ENCODE data around the gene CARD19.

CARD19 gene

DNA sequence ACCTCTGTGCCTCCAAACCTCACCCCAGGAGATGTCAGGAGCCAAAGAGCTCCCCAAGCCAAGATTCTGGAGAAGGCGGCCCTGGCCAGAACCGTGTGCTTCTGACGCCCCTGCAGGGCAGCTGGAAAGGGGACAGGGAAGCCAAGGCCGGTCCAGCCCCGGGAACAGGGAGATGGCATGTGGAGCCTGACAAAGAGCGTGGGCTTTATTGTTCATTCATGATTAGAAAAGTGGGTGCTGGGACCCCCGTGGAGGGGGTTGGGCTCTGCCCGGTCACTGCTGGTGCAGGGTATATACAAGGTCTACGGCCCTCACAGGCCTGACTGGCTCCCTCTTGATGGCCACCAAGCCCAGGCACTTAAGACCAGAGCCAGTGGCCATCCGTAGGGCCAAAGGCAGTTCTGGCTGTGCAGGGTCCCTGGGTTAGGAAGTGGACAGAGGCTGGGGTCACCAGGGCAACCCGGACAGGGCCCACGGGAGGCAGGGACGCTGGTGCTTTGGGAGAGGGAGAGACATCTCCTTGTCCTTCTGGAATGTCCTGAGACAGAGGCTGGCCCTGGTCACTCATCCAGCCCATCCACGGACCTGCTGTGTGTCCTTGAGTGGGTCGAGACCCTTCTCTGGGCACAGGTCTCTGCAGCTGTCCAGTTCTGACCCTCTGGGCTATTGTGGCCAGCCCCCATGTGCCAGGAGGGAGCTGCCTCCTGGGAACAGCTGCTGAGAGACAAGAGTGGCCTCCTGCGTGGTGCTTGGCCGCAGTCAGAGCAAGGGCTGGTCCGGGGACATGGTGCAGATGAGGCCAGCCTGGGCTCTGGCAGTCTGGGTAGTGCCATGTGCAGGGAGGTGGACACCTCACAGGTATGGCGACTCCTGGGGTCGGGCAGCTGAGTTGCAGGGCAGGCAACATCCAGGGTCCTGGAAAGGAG is 25.6 kb downstream of the CARD19 start:
- no peak for DNase-seq

DNA sequence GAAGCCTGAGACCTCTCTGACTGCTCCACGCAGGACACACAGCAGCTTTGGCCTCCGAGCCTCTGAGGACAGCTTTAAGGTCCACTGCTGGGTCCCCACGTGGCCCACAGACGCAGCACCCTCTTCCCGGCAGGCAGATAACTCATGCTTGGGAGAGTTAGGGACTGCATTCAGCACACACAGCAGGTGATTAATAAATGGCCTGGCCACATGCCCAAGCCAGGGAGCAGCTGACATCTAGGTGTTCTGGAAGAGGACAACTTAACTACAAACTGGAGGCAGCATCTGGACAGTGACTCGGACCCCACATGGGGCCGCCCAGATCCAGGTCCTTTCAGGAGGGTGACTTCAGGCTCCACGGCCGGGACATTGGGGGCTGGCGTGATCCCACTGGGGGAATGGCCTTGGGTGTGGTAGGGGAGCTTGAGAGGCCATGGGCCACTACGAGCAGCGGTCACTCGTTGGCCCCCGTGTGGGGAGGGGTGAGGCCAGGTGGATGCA is 26.8 kb downstream of the CARD19 start:
- DNase-seq = no peak

GRCh38 chr9:93123561-93124283 is 27.7 kb downstream of the CARD19 start:
- DNase-seq = no peak

DNA sequence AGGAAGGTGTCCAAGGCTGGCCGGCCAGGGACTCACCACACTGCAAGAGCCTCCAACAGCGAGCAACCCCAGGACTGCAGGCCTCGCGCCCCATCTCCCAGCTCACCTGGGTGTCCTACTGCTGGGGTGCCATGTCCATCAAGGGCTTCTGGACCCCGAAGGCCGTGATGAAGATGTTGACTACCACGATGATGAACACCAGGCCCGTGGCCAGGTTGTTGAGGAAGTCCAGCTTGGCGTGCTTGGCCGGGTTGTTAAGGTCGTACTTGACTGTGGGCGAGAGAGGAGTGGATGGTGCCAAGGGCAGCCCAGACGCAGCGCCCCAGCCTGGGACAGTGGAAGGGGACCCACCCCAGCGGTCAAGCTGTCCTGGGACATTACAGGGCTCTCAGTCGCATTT is 28.8 kb downstream of the CARD19 start:
- no peak for DNase-seq

- DNase-seq = no peak
Measured at GRCh38 chr9:93125331-93125894, 29.4 kb downstream of the CARD19 start.

DNA sequence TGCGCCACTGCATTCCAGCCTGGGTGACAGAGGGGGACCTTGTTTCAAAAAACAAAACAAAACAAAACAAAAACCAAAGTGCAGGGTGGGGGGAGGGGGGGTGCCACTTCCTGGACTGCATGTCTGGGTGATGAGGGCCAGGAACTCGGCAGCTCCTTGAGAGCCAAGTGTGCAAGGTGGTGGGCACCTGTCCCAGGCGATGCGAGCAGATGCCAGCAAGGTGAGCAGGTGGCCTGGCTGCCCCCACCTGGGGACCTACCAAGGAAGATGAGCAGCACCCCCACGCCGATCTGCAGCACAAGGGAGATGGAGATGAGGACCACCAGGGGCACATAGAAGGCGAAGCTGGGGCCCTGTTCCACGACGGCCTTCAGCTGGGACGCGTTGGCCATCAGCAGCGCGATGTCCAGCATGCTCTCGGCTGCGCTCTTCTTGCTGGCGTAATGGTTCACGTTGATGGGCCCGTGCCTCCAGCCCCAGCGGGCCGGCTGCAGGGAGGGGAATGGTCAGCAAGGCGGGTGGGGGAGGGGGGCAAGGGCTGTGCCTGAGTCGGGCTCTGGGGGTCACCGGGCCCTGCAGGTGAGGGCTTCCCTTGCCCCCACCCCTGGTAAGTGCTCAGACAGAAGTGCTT is 30.2 kb downstream of the CARD19 start:
- DNase-seq = no peak

- no peak for DNase-seq
Measured at GRCh38 chr9:93126825-93127368, 30.9 kb downstream of the CARD19 start.

- no peak for DNase-seq
Measured at GRCh38 chr9:93127395-93127911, 31.4 kb downstream of the CARD19 start.

GRCh38 chr9:93128011-93128714 is 32.1 kb downstream of the CARD19 start:
- DNase-seq = no peak

GRCh38 chr9:93128715-93129224 is 32.8 kb downstream of the CARD19 start:
- DNase-seq = no peak

- DNase-seq = no peak
Measured at GRCh38 chr9:93129286-93129685, 33.3 kb downstream of the CARD19 start.

DNA sequence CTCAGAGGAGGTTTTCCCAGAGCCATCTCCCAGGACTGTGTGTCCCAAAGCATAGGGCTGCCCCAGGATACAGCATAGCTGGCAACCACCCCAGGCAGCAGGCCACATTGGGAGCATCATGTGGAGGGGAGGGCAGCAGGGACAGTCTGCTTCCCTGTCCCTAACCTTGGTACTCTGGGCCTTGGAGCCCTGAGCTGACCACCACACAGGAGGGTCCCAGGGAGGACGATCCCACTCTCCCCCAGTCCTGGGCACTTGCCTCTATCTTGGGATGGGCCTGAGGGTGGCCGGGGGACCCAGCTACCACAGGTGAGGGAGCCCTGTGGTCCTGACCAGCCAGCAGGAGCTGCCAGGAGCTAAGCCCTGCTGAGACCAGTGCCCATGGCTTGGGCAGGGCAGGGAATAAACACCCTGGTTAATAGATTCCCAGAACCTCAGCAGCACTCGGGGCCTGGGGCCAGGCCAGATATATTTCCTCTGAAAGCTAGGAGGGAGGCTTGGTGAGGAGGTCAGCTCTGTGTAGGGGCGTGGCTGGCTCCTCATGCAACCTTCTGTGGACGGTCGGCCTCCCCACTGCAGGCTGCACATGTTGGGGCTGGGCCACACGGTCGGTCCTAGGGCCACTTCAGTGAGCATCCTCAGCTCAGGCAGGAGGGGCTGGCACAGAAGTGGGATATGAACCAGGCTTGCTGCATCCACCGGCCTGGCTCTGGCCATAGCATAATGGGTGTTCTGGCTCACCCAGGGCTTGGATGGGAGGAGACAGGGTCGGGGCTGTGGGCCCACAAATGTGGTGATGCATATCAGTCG is 33.9 kb downstream of the CARD19 start:
- no peak for DNase-seq

DNA sequence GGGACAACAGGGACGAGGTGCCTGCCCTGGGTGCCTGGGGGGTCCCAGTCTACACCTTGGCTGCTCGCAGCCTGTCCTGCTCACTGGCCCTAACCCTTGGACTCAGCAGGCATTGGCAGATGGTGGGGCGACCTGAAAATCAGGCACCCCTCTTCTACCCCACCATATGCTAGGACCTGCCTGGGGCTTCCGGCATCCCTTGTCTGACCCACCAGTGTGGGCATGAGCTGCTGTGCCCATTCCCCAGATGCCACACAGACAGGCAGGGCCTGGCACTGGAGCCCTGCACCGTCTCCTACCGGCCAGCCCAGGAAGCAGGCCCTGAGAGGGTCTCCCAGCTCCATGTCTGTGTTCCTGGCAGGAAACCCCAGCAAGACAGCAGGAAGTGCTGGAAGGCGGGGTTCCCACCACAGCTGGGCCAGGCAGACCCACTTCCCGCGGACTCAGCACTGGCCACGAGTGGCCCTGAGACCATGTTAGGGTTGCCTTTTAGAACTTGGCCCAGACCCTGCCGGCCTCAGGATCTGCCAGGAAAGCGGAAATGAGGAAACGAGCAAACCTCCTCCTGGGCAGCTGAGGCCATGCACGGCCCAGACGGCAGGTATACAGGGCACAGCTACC is 35.0 kb downstream of the CARD19 start:
- no peak for DNase-seq

DNA sequence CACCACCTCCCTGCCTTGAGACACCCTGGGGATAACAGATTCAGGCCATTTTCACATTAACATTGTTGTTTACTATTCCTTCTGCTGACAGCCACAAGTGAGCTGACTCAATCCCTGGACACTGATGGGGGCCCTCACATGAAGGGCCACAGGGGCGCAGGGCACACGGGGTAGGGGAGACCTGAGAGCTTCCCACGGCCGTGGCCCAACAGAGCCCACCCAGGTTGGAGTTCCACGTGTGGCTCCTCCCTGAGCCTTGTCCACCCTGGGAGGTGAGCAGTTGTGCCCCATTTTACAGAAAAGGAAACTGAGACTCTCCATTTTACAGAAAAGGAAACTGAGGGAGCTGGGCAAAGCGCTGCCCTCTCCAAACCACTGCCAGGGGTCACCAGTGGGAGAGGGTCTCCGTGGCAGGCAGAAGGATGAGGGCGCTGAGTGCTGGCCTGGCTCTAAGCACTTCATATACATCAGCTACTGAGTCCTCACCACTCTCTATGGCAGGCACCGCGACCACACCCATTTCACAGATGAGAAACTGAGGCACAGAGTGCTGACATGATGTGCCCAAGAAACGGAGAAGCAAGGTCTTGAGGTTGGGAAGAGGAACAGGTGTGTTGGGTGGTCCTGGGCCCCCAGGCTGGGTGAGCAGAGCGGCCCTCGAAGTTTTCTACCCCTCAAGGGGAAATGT is 35.7 kb downstream of the CARD19 start:
- DNase-seq = no peak

GRCh38 chr9:93132287-93132927 is 36.4 kb downstream of the CARD19 start:
- no peak for DNase-seq

DNA sequence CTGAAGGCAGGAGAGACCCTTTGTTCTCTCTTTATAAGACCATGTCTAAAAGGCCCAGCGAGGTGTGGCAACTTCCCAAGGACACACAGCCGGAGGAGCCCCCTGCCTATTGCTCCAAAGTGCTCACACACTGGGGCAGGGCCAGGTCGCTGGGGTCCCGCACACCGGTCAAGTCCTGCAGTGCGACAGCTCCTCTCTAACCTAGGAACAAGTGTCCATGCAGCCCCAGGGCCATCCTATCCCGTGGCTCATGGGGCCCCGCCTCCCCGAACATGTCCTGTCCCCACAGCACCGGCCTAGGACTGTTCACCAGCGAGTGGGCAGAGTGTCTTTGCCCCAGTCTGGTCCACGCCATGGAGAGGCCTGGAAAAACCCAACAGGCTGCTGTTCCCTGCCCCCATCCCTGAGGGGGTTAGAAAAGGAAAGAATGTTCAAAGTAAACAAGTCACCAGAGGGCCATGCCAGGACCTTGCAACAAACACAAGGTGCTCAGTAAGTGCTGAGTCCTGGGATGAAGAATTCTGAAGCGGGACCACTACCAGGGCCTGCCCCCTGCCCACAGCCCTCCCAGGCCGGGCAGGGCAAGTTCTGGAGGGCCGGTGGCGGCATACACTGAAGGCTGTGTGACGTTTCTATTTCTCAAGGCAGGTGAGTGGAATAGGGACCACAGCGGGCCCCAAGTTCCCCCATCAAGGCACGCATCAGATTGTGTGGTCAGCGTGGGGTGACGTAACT is 37.1 kb downstream of the CARD19 start:
- DNase-seq = no peak

DNA sequence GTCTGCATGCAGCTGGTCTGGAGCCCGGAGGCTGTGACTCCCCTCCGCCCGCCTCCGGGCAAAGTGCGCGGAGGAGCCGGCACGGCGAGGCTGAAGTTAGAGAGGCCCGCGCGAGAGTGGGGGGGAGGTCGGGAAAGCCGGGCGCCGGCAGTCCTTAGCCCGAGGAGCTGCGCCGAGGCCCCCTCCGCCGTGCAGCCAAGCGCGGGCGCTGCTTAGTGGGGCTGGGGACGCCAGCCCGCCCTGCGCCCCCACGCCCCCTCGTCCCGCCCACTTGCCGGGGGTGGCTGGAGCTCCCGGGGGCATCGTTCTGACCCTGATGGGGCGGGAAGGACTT is 37.6 kb downstream of the CARD19 start:
- no peak for DNase-seq

- DNase-seq = no peak
Measured at GRCh38 chr9:93134015-93134739, 38.2 kb downstream of the CARD19 start, which contains the start of gene NINJ1. TSS of gene NINJ1 (minus strand) at chr9:93134251. CDS start at chr9:93134217, 34 bp downstream.
